Measurements from ENCODE around the gene HEPACAM2.

The HEPACAM2 gene

GRCh38 chr7:93219868-93220267 is 6.4 kb downstream of the HEPACAM2 start:
- H3K4me1 Mint-ChIP-seq (ENCODE audit: low read depth), result no peaks in the 10 kb centered on the region
- no peaks in the 10 kb centered on the region for H3K9me3 Mint-ChIP-seq
- no peak overlapping the region for H3K27ac Mint-ChIP-seq
- H3K27me3 Mint-ChIP-seq, result peaks cover 10% of the 10 kb centered on the region
- no peak overlapping the region for H3K4me3 Mint-ChIP-seq
- H3K36me3 Mint-ChIP-seq (ENCODE audit: low read depth), result no peaks in the 10 kb centered on the region

- no peaks in the 10 kb centered on the region for H3K4me1 Mint-ChIP-seq (ENCODE audit: low read depth)
- H3K4me3 Mint-ChIP-seq, result no peak overlapping the region
- no peaks in the 10 kb centered on the region for H3K36me3 Mint-ChIP-seq (ENCODE audit: low read depth)
- peaks cover 17% of the 10 kb centered on the region for H3K27me3 Mint-ChIP-seq
- no peak overlapping the region for H3K27ac Mint-ChIP-seq
- H3K9me3 Mint-ChIP-seq, result no peaks in the 10 kb centered on the region
Observed at GRCh38 chr7:93218997-93219827, 7.1 kb downstream of the HEPACAM2 start.

GRCh38 chr7:93212881-93213280 is 13.4 kb downstream of the HEPACAM2 start:
- Mint-ChIP-seq H3K9me3 (no peaks in the 10 kb centered on the region), H3K36me3 (ENCODE audit: low read depth) (no peaks in the 10 kb centered on the region), H3K4me1 (ENCODE audit: low read depth) (no peaks in the 10 kb centered on the region), H3K27me3 (peaks cover 46% of the 10 kb centered on the region), H3K4me3 (no peak overlapping the region), H3K27ac (no peak overlapping the region)

DNA sequence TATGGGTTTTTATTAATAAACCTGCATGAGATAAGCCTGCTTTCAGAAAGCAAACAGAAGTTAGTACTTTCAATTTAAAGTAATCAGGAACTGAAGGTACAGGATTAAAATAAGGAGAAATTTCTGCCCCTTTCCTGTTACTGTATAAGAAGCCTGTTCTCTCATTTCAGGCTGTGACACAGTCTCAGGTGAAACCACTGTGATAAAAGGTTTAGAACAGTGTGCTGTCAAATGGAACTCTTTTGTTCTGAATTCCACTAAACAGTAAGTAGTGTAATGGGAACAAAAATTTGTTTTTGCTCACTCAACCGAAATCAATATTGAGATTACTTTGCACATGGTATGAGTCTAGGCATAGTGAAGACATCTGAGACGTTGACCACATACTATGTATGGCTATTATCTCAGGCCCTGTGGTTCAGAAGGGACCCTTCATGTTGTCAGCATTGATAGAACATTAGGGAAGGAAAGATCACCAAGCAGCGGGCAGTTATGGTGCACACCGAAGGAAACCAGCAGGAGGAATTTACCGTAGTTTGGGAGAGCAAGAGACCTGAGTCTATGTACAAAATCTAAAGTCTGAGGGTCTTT is 14.9 kb downstream of the HEPACAM2 start:
- peaks cover 52% of the 10 kb centered on the region for H3K27me3 Mint-ChIP-seq
- H3K27ac Mint-ChIP-seq, result no peak overlapping the region
- H3K9me3 Mint-ChIP-seq, result no peaks in the 10 kb centered on the region
- no peaks in the 10 kb centered on the region for H3K4me1 Mint-ChIP-seq (ENCODE audit: low read depth)
- H3K4me3 Mint-ChIP-seq, result no peak overlapping the region
- no peaks in the 10 kb centered on the region for H3K36me3 Mint-ChIP-seq (ENCODE audit: low read depth)

DNA sequence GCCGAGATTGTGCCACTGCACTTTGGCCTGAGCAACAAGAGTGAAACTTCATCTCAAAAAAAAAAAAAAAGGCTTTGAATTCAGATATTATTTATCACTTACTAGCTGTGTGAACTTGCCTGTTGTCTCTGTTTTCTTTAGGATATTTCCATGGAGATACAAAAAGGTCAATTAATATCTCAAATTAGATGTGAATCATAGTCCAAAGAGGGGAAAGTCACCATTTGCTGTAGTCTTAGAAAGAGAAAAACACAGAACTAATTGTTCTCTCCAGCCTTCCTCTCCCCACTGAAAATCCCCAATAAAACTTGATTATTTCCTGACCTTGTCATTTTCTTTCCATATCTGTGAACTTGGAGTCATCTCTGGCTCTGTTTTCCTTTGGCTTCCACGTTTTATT is 21.2 kb downstream of the HEPACAM2 start:
- H3K4me1 Mint-ChIP-seq (ENCODE audit: low read depth), result no peaks in the 10 kb centered on the region
- no peak overlapping the region for H3K27ac Mint-ChIP-seq
- no peaks in the 10 kb centered on the region for H3K36me3 Mint-ChIP-seq (ENCODE audit: low read depth)
- no peaks in the 10 kb centered on the region for H3K9me3 Mint-ChIP-seq
- H3K4me3 Mint-ChIP-seq, result no peak overlapping the region
- H3K27me3 Mint-ChIP-seq, result peaks cover 32% of the 10 kb centered on the region

DNA sequence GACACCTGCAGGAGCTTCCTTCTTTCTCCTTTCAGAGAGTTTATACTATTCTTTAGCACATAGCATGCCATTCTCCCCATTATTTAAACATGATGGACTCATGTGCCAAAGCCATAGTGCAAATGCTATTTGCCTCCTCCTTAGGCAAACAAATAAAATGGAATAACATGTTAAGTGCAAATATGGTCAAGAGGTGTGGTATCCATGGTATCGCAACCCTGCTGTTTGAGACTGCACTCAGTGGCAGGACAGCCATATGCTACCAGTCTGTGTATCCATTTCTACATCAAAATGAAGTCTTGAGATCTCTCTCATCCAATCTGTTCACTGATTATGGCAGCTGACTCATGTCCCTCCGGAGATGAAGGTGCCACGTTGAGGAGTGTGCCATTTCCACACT is 22.8 kb downstream of the HEPACAM2 start:
- peaks cover 41% of the 10 kb centered on the region for H3K27me3 Mint-ChIP-seq
- no peaks in the 10 kb centered on the region for H3K4me1 Mint-ChIP-seq (ENCODE audit: low read depth)

DNA sequence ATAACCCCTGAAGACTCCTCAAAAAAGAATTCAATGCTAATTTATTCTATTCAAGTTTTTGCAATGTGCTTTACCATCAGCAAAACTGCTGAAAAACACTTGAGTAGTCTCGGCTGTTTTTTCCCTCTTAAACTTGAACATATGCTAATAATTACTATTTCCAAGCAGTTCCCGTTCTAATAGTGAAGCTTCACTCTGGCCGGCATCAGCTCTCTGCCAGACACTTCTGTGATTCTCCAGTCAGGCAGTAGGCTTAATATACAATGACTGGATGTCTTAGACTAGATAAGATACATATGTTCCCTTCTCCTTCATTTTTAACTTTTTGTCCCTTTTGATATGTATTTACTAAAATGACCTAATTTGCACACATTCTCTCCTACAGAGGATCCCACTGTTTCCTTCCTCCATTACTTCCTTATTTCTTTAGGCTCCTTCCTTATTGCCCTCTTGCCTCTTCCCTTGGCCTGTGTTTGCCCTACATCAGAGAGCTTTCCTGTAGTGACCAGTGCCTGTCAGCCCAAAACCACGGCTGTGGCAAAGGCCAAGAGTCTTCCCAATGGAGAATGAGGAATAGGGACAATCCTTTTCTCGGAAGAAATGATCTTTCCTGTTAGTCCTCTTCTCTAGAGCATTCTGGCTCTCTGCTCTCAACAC is 23.5 kb downstream of the HEPACAM2 start:
- Mint-ChIP-seq H3K9me3 (no peaks in the 10 kb centered on the region), H3K4me1 (ENCODE audit: low read depth) (no peaks in the 10 kb centered on the region), H3K27ac (no peak overlapping the region), H3K36me3 (ENCODE audit: low read depth) (no peaks in the 10 kb centered on the region), H3K27me3 (peaks cover 44% of the 10 kb centered on the region), H3K4me3 (no peak overlapping the region)

More for the DNA sequence above, 22.8 kb downstream of the HEPACAM2 start:
- Mint-ChIP-seq H3K36me3 (ENCODE audit: low read depth) (no peaks in the 10 kb centered on the region), H3K9me3 (no peaks in the 10 kb centered on the region), H3K4me3 (no peak overlapping the region), H3K27ac (no peak overlapping the region)

DNA sequence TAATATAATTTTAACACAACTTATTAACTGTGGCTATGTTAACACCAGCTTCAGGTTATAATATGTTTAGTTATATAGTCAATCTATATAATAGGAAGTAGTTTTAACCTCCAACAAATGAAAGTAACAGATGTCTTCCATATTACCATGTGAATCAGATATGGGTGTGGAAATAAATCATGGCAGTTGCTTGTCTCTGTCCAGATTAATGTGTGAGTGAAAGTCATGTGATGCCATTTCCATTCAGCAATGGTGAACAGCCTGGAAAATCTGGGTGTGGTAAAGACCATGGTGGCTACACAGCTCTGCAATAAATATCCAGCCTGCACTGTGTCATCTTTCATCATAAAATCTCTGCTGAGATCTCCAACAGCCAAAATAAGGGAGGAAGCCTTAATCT is 27.8 kb downstream of the HEPACAM2 start:
- Mint-ChIP-seq H3K4me1 (ENCODE audit: low read depth) (no peaks in the 10 kb centered on the region), H3K4me3 (no peak overlapping the region), H3K27me3 (peaks cover 45% of the 10 kb centered on the region), H3K36me3 (ENCODE audit: low read depth) (no peaks in the 10 kb centered on the region), H3K9me3 (no peaks in the 10 kb centered on the region), H3K27ac (no peak overlapping the region)

GRCh38 chr7:93196336-93196735 is 29.9 kb downstream of the HEPACAM2 start:
- H3K27ac Mint-ChIP-seq, result no peak overlapping the region
- H3K27me3 Mint-ChIP-seq, result peaks cover 49% of the 10 kb centered on the region
- H3K4me1 Mint-ChIP-seq (ENCODE audit: low read depth), result no peaks in the 10 kb centered on the region
- no peak overlapping the region for H3K4me3 Mint-ChIP-seq
- no peaks in the 10 kb centered on the region for H3K36me3 Mint-ChIP-seq (ENCODE audit: low read depth)
- H3K9me3 Mint-ChIP-seq, result no peaks in the 10 kb centered on the region

DNA sequence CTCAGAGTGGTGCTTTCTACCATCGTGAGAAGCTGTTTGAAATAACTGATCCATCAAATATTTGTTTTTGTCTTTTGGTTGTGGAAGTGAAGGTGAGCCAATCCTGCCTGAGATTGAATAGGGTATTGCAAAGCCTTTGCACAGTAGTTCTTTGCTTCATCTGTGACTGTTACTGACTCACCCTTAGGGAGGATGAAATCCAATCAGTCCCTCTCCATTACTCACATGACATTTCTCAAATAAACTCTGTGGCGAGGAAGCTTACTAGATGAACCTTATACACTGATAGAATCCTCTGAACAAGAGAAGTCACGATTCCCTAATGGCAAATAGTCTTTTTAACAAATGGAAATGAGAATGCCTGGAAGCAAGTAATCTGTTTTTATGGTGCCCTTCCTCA is 31.9 kb downstream of the HEPACAM2 start:
- no peaks in the 10 kb centered on the region for H3K9me3 Mint-ChIP-seq
- peaks cover 50% of the 10 kb centered on the region for H3K27me3 Mint-ChIP-seq
- H3K4me3 Mint-ChIP-seq, result no peak overlapping the region
- H3K36me3 Mint-ChIP-seq (ENCODE audit: low read depth), result no peaks in the 10 kb centered on the region
- H3K27ac Mint-ChIP-seq, result no peak overlapping the region
- no peaks in the 10 kb centered on the region for H3K4me1 Mint-ChIP-seq (ENCODE audit: low read depth)

DNA sequence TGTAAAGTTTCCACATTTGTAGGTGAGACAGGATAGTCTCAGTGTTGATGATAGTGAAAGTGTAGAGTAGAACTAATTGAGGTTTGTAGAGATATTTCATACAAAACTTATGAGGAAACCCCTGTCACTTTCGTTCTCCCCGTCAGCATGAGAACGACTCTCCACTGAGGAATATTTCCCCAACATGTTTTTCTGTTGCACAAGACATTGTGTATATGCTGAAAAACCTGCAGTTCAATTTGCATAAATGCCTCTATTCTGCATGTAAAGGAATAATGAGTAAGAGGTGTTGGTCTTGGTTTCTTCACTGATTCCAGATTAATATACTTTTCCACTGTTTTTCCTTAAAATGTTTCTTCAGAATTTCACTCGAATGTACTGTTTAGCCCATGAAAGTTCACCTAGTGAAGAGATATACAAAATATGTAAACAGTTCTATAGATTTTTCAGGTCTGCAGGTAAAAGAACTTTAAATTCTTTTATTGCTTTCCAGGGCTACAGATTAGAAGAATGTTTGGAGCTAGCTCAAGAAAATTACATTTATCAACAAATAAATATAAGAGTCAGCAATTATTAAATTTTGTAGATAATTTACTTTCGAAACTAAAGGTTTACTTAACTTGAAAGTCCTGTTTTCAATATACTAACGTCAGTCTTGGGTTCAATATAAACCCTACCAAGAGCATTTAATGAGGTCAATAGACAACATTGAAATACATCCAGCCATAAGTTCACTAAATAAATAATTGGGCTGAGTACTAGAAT is 37.2 kb downstream of the HEPACAM2 start:
- Mint-ChIP-seq H3K36me3 (ENCODE audit: low read depth) (no peaks in the 10 kb centered on the region), H3K9me3 (no peaks in the 10 kb centered on the region), H3K4me1 (ENCODE audit: low read depth) (peaks cover 9% of the 10 kb centered on the region), H3K4me3 (no peak overlapping the region), H3K27ac (no peak overlapping the region), H3K27me3 (peaks cover 49% of the 10 kb centered on the region)

GRCh38 chr7:93185303-93186027 is 40.8 kb downstream of the HEPACAM2 start:
- Mint-ChIP-seq H3K9me3 (no peaks in the 10 kb centered on the region), H3K36me3 (ENCODE audit: low read depth) (no peaks in the 10 kb centered on the region), H3K27me3 (peaks cover 52% of the 10 kb centered on the region), H3K4me1 (ENCODE audit: low read depth) (peaks cover 9% of the 10 kb centered on the region), H3K27ac (no peak overlapping the region), H3K4me3 (no peak overlapping the region)

DNA sequence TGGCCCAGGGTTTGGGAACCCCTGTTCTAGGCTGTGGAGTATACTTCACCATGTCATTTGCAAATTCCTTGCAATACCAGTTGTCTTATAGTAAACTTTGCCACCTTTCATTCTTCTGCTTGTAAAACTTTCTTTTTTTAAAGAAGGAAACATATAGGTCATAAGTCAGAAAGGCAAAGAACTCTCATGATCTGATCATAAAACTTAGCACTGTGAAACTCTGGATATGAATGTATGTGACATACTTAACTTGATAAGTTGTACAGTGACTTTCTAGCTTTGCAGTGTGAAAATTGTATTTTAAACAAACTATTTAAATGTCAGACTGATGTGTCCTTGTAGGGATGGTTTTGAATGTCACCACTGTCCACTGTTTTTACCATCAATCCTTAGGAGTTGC is 47.1 kb downstream of the HEPACAM2 start:
- Mint-ChIP-seq H3K9me3 (no peaks in the 10 kb centered on the region), H3K36me3 (ENCODE audit: low read depth) (no peaks in the 10 kb centered on the region), H3K27me3 (peaks cover 44% of the 10 kb centered on the region), H3K27ac (no peak overlapping the region), H3K4me1 (ENCODE audit: low read depth) (no peaks in the 10 kb centered on the region), H3K4me3 (no peak overlapping the region)

- no peaks in the 10 kb centered on the region for H3K4me1 Mint-ChIP-seq (ENCODE audit: low read depth)
- H3K27ac Mint-ChIP-seq, result no peak overlapping the region
- no peaks in the 10 kb centered on the region for H3K9me3 Mint-ChIP-seq
- H3K36me3 Mint-ChIP-seq (ENCODE audit: low read depth), result no peaks in the 10 kb centered on the region
- peaks cover 42% of the 10 kb centered on the region for H3K27me3 Mint-ChIP-seq
- no peak overlapping the region for H3K4me3 Mint-ChIP-seq
Observed at GRCh38 chr7:93178213-93178612, 48.1 kb downstream of the HEPACAM2 start.
